ENCODE data around the gene DUSP7.
"Not testable (repeated sequence)": the region's sequence is repeated elsewhere in the genome, so short reads cannot be mapped to it uniquely, and the experiment has no call there.

Gene DUSP7

DNA sequence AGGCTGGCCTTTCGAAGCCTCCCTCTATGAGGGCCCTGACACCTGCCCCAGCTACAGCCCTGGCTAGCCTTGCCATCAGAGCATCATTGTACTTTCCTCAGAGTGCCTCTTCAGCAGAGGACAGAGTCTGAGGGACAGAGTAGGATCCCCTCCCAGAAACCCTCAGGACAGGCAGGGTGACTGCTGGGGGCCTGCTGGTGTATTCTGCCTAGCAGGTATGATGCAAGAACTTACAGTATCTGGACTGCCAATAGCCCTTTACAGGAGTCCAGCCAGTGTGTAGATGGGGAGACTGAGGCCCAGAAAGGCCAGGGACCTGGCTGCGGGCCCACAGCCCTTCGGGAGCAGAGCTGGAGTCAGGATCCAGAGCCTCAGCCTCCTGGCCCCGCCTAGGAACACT is 19.1 kb downstream of the DUSP7 start:
- Histone ChIP-seq H3K27me3 (ENCODE audit: control insufficient read depth, insufficient read depth, low read length) (peaks cover 9% of the 10 kb centered on the region), H3K9ac (ENCODE audit: low read length) (no peak overlapping the region), H3K36me3 (ENCODE audit: control insufficient read depth, insufficient read depth, low read length) (no peaks in the 10 kb centered on the region), H3K9me3 (ENCODE audit: control insufficient read depth, low read length) (no peaks in the 10 kb centered on the region), H3K4me3 (ENCODE audit: low read length) (no peak overlapping the region), H3K4me1 (ENCODE audit: control insufficient read depth, insufficient read depth, low read length) (peaks cover 19% of the 10 kb centered on the region)

DNA sequence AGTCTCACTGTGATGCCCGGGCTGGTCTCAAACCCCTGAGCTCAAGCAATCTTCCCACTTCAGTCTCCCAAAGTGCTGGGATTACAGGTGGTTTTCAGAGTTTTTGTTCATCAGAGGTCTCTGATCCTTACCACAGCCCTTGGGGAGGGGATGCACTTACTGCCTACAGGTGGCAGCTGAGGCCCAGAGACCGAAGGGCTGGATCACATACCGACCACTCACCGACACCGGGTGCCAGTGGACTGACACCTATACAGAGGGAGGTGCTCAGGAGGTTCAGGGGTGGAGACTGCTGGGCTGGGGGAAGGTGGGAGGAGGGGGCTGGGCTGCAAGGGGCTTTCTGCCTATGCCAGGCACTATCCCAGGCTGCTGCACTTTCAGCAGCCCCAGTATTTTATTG is 19.5 kb downstream of the DUSP7 start:
- Histone ChIP-seq H3K9me3 (ENCODE audit: control insufficient read depth, low read length) (no peaks in the 10 kb centered on the region), H3K4me1 (ENCODE audit: control insufficient read depth, insufficient read depth, low read length) (peaks cover 19% of the 10 kb centered on the region), H3K4me3 (ENCODE audit: low read length) (no peak overlapping the region), H3K9ac (ENCODE audit: low read length) (no peak overlapping the region), H3K36me3 (ENCODE audit: control insufficient read depth, insufficient read depth, low read length) (no peaks in the 10 kb centered on the region), H3K27me3 (ENCODE audit: control insufficient read depth, insufficient read depth, low read length) (peaks cover 9% of the 10 kb centered on the region)

DNA sequence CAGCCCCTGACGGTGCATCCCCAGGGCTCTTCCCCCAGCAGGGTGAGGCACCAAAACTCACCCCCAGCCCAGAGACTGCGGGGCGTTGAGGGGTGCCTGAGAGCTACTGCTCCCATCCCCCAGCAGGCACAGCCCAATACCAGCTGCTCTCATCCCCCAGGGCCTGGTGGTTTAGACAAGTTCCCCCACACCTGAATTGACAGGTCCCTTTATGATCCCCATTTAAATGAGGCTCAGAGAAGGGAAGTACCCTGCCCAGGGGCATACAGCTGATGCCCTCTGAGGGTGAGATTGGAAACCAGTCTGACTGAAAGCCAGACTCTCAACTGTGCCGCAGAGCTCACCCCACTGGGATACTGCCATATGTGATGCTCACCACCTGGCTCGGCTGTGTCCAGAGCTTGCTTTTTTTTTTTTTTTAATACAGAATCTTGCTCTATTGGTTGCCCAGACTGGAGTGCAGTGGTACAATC is 20.1 kb downstream of the DUSP7 start:
- H3K36me3 ChIP-seq (ENCODE audit: control insufficient read depth, insufficient read depth, low read length), result no peaks in the 10 kb centered on the region
- peaks cover 19% of the 10 kb centered on the region for H3K4me1 ChIP-seq (ENCODE audit: control insufficient read depth, insufficient read depth, low read length)
- no peaks in the 10 kb centered on the region for H3K9me3 ChIP-seq (ENCODE audit: control insufficient read depth, low read length)
- no peak overlapping the region for H3K4me3 ChIP-seq (ENCODE audit: low read length)
- H3K27me3 ChIP-seq (ENCODE audit: control insufficient read depth, insufficient read depth, low read length), result peaks cover 9% of the 10 kb centered on the region
- H3K9ac ChIP-seq (ENCODE audit: low read length), result no peak overlapping the region

DNA sequence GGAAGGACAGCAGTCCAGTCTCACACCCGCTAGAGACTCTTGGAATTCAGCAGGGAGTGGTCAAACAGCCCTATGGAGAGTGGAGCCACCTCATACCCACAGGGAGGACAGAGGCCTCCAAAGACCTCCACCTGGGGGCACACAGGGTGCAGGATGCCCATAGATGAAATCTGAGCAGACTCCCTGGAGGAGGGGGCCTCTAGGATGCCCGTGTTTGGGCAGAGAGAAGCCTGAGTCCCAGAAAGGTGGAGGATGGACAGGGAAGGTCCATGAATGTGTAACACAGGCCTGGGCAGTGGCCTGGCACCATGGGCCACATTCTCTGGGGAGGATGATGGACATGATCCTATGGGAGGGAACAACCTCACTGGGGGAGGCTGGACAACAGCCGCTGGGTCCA is 21.7 kb downstream of the DUSP7 start:
- H3K4me3 ChIP-seq (ENCODE audit: low read length), result no peak overlapping the region
- no peaks in the 10 kb centered on the region for H3K27me3 ChIP-seq (ENCODE audit: control insufficient read depth, insufficient read depth, low read length)
- H3K9ac ChIP-seq (ENCODE audit: low read length), result no peak overlapping the region
- no peaks in the 10 kb centered on the region for H3K36me3 ChIP-seq (ENCODE audit: control insufficient read depth, insufficient read depth, low read length)
- H3K4me1 ChIP-seq (ENCODE audit: control insufficient read depth, insufficient read depth, low read length), result peaks cover 3% of the 10 kb centered on the region
- H3K9me3 ChIP-seq (ENCODE audit: control insufficient read depth, low read length), result no peaks in the 10 kb centered on the region

DNA sequence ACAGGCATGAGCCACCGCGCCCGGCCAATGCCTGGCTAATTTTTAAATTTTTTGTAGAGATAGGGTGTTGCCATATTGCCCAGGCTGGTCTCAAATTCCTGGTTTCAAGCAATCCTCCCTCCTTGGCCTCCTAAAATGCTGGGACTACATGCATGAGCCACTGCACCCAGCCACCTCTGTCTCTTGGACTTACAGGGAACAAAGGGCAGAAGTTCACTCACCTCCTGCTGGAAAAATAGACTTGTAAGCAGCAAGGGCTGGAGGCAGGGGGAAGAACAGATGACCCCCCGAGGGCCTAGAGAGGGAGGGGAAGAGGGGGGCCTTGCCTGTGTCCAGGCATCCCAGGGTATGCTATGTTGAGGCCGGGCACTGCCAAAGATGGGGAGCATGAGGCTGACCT is 22.2 kb downstream of the DUSP7 start:
- Histone ChIP-seq H3K36me3 (ENCODE audit: control insufficient read depth, insufficient read depth, low read length) (no peaks in the 10 kb centered on the region), H3K27me3 (ENCODE audit: control insufficient read depth, insufficient read depth, low read length) (no peaks in the 10 kb centered on the region), H3K4me1 (ENCODE audit: control insufficient read depth, insufficient read depth, low read length) (no peaks in the 10 kb centered on the region), H3K4me3 (ENCODE audit: low read length) (no peak overlapping the region), H3K9ac (ENCODE audit: low read length) (no peak overlapping the region), H3K9me3 (ENCODE audit: control insufficient read depth, low read length) (no peaks in the 10 kb centered on the region)

DNA sequence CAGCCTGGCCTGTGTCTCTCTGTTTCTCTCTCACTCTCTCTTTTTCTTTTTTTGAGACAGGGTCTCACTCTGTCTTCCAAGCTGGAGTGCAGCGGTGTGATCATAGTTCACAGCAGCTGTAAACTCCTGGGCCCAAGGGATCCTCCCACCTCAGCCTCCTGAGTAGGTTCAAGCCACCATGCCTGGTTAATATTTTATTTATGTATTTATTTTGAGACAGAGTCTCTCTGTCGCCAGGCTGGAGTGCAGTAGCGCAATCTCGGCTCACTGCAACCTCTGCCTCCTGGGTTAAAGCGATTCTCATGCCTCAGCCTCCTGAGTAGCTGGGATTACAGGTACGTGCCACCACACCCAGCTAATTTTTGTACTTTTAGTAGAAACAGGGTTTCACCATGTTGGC is 22.6 kb downstream of the DUSP7 start:
- not testable (repeated sequence) for H3K36me3 ChIP-seq (ENCODE audit: control insufficient read depth, insufficient read depth, low read length); H3K27me3 ChIP-seq (ENCODE audit: control insufficient read depth, insufficient read depth, low read length); H3K4me1 ChIP-seq (ENCODE audit: control insufficient read depth, insufficient read depth, low read length); H3K9me3 ChIP-seq (ENCODE audit: control insufficient read depth, low read length); H3K9ac ChIP-seq (ENCODE audit: low read length); H3K4me3 ChIP-seq (ENCODE audit: low read length)

DNA sequence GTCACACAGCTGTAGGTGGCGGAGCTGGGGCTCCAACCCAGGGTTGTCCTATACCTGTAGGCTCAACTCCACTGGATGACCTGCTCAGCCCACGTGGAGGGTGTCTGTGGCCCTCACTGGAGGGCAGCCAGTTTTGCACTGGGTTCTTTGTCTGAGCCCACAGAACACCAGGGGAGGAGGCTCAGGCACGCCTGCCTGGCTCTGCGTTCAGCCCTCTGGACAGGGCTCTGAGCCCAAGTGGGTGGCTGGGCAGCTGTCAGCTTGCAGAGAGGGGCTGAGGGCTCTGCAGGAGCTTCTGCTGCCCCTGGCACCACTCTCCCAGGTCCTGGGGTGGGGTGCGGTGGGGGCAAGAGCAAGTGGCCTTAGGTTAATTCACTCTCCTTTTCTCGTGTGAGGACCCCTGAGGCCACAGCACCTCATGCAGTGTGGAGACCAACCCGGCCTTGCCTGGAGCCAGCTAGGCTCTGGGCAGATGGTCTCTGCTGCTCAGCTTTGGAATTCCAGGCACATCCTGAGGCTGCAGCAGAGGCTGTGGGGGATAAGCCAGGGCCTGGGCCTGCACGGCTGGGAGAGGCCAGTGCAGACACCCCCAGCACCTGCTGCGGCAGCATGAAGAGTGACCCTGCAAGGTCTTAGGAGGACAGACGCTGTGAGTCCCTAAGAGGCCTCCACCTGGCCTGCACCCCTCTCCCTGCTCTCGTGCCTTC is 23.5 kb downstream of the DUSP7 start:
- Histone ChIP-seq H3K4me1 (ENCODE audit: control insufficient read depth, insufficient read depth, low read length) (no peaks in the 10 kb centered on the region), H3K4me3 (ENCODE audit: low read length) (no peak overlapping the region), H3K27me3 (ENCODE audit: control insufficient read depth, insufficient read depth, low read length) (no peaks in the 10 kb centered on the region), H3K36me3 (ENCODE audit: control insufficient read depth, insufficient read depth, low read length) (no peaks in the 10 kb centered on the region), H3K9me3 (ENCODE audit: control insufficient read depth, low read length) (no peaks in the 10 kb centered on the region), H3K9ac (ENCODE audit: low read length) (no peak overlapping the region)

DNA sequence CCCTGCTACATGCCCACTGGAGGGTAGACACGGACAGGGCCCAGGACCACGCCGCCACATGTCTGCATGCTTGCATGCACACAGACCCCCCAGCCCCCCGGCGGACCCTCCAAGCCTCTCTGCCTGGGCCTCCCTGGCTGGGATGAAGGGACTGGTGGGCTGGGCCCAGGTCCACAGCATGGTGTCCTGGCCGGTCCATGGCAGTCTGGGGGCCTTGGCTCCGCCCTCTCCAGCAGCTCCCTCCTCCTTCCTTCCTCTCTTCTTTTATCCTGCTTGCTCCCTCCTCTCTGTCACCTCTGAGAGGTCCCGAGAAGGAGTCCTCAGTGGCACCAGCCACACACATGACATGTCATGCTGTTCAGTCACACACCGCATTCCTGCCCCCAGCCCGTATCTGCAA is 24.5 kb downstream of the DUSP7 start:
- no peaks in the 10 kb centered on the region for H3K27me3 ChIP-seq (ENCODE audit: control insufficient read depth, insufficient read depth, low read length)
- H3K4me1 ChIP-seq (ENCODE audit: control insufficient read depth, insufficient read depth, low read length), result no peaks in the 10 kb centered on the region
- H3K9me3 ChIP-seq (ENCODE audit: control insufficient read depth, low read length), result no peaks in the 10 kb centered on the region
- no peak overlapping the region for H3K9ac ChIP-seq (ENCODE audit: low read length)
- H3K4me3 ChIP-seq (ENCODE audit: low read length), result no peak overlapping the region
- no peaks in the 10 kb centered on the region for H3K36me3 ChIP-seq (ENCODE audit: control insufficient read depth, insufficient read depth, low read length)

DNA sequence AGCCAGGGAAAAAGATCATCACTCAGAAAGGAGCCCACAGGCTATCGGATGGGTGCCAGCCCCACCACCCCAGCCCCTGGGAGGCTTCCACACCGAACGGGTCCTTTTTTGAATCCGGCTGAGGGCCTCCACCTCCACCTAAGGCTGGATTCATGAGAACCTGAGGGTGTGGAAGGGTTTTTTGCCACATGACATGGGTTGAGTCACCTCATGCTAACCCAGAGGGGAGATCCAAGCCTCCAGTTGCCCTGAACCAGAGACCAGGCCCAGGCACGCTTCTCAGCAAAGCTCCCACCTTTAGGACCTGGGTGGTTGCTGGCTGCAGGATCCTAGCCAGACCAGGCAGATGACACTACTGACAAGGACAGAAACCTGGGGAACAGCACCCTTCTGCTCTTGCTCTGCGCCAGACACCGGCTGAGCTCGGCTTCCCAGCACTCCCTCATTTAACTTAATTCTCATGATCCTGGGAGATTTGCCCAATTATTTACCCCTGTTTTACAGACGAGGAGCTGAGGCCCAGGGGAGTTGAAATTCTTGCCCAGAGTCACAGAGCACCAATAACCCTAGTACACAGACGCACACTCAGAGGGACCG is 25.6 kb downstream of the DUSP7 start:
- Histone ChIP-seq H3K4me3 (ENCODE audit: low read length) (no peak overlapping the region), H3K27me3 (ENCODE audit: control insufficient read depth, insufficient read depth, low read length) (no peaks in the 10 kb centered on the region), H3K4me1 (ENCODE audit: control insufficient read depth, insufficient read depth, low read length) (no peaks in the 10 kb centered on the region), H3K9me3 (ENCODE audit: control insufficient read depth, low read length) (no peaks in the 10 kb centered on the region), H3K36me3 (ENCODE audit: control insufficient read depth, insufficient read depth, low read length) (no peaks in the 10 kb centered on the region), H3K9ac (ENCODE audit: low read length) (no peak overlapping the region)

DNA sequence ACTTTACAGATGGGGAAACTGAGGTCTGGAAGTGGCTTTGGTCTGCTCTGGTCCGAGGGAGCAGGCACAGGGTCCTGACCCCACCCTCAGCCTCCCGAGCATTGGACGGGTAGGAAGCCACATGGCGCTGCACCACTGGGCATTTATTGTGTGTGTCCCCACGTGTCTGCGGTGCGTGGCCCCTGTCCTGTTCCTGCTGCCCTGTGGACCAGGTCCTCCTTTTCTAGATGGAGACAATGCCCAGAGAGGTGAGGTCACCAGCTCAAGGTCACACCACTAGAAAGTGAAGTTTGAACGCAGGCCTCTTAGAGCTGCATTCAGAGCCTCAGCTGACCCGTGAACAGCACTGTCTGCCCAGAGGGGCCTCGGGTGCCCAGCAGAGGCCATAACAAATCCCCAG is 26.8 kb downstream of the DUSP7 start:
- H3K4me1 ChIP-seq (ENCODE audit: control insufficient read depth, insufficient read depth, low read length), result no peaks in the 10 kb centered on the region

DNA sequence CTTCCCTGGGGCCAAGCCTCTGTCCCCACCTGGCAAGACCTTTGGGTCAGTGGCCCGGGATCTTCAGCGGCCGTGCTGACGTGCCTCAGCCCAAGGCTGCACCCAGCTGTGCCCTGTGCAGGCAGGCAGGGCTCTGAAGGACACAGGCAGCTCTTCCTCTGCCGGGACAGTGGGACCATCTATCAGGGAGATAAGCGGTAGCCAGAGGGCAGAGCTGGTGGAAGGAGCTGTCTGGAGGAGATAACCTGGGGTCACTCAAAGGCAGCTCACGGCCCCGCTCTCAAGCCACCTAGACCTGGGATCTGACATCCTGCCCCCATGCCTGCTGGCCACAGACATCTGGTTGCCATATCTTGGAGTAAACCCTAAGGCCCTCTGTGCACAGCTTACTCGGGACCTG is 27.3 kb downstream of the DUSP7 start:
- Histone ChIP-seq H3K4me3 (ENCODE audit: low read length) (no peak overlapping the region), H3K4me1 (ENCODE audit: control insufficient read depth, insufficient read depth, low read length) (no peaks in the 10 kb centered on the region), H3K36me3 (ENCODE audit: control insufficient read depth, insufficient read depth, low read length) (no peaks in the 10 kb centered on the region), H3K9ac (ENCODE audit: low read length) (no peak overlapping the region), H3K27me3 (ENCODE audit: control insufficient read depth, insufficient read depth, low read length) (no peaks in the 10 kb centered on the region), H3K9me3 (ENCODE audit: control insufficient read depth, low read length) (no peaks in the 10 kb centered on the region)

More for the DNA sequence above, 26.8 kb downstream of the DUSP7 start:
- no peak overlapping the region for H3K4me3 ChIP-seq (ENCODE audit: low read length)
- H3K9me3 ChIP-seq (ENCODE audit: control insufficient read depth, low read length), result no peaks in the 10 kb centered on the region
- no peaks in the 10 kb centered on the region for H3K27me3 ChIP-seq (ENCODE audit: control insufficient read depth, insufficient read depth, low read length)
- no peaks in the 10 kb centered on the region for H3K36me3 ChIP-seq (ENCODE audit: control insufficient read depth, insufficient read depth, low read length)
- H3K9ac ChIP-seq (ENCODE audit: low read length), result no peak overlapping the region

DNA sequence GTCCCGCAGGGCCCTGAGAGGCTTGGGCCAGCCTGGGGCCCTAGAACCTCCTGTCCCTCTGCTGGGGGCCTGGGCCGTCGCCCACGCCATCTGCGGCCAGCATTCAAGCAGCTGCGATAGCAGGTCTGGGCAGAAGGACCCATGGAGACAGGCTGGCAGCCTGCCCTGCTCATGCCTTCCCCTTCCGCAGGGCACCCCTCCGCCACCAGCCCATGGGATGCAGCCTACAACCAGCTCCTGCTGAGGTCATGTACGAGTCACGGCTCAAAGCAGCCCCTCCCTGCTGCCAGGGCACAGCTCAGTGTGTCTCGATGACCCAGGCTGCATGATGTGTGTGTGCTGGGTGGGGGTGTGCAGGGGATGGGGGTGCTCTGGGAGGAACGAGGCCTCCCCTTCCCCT is 27.8 kb downstream of the DUSP7 start:
- H3K4me1 ChIP-seq (ENCODE audit: control insufficient read depth, insufficient read depth, low read length), result no peaks in the 10 kb centered on the region
- no peak overlapping the region for H3K9ac ChIP-seq (ENCODE audit: low read length)
- H3K4me3 ChIP-seq (ENCODE audit: low read length), result no peak overlapping the region
- H3K9me3 ChIP-seq (ENCODE audit: control insufficient read depth, low read length), result no peaks in the 10 kb centered on the region
- no peaks in the 10 kb centered on the region for H3K27me3 ChIP-seq (ENCODE audit: control insufficient read depth, insufficient read depth, low read length)
- H3K36me3 ChIP-seq (ENCODE audit: control insufficient read depth, insufficient read depth, low read length), result no peaks in the 10 kb centered on the region

Data from mucosa of stomach (tissue), 1 donor.